Left ventricle myocardium inferior (tissue), 1 donor: ENCODE measurements around the gene PARL. TPM values are rescaled to one million over a fixed set of nuclear protein-coding genes. Genes with fewer than 3 reads are reported as not detected.

Experiments used
- DNase-seq: peaks from one replicate; pipeline ENCODE4 v3.0.0-alpha.2; 2020
- H3K27ac ChIP-seq: fragments of 200-600 bp; replicated peaks from 2 replicates; pipeline ENCODE4 v1.8.0; 2021
- H3K27me3 ChIP-seq: fragments of 200-600 bp; 2 replicates; pipeline ENCODE4 v1.8.0; 2021; ENCODE audit warnings: low read depth
- H3K36me3 ChIP-seq: fragments of 200-600 bp; 2 replicates; pipeline ENCODE4 v1.8.0; 2021
- H3K4me1 ChIP-seq: fragments of 200-600 bp; 2 replicates; pipeline ENCODE4 v1.8.0; 2021
- H3K4me3 ChIP-seq: fragments of 200-600 bp; 2 replicates; pipeline ENCODE4 v1.8.0; 2021; ENCODE audit warnings: mild to moderate bottlenecking, moderate library complexity
- H3K9me3 ChIP-seq: fragments of 200-600 bp; replicated peaks from 2 replicates; pipeline ENCODE4 v1.8.0; 2021
- CTCF ChIP-seq: fragments of 200-600 bp; IDR thresholded peaks from 2 replicates; pipeline ENCODE4 v1.8.0; 2021; ENCODE audit warnings: antibody characterized with exemption, mild to moderate bottlenecking, borderline replicate concordance
- intact Hi-C: fragments of 100-400 bp; cut with micrococcal nuclease; formaldehyde crosslinking; loops from one replicate; pipeline ENCODE4 v1.11.0; 2022
- total RNA-seq: library from RNA; stranded (reverse); fragmentation: NEBNext Ultra II Directional; extraction: Animal tissue kit (Norgen Biotek cat#: 25700); gene quantifications from one replicate; pipeline ENCODE4 v1.2.1, GENCODE V29; 2021
- donor health status: DM: no; HTN: yes; CAD: no; lungs with severe emphysema.

The PARL gene
- total RNA-seq, 1 donor from 2014 or later = 52.8 TPM

- TF ChIP-seq CTCF = no peak
- H3K27me3 ChIP-seq = no peaks in the 10 kb centered on the region
These were observed 46.8 kb downstream of the PARL start for GRCh38 chr3:183837894-183838293.

GRCh38 chr3:183837390-183837789, 47.3 kb downstream of the PARL start:
- Histone ChIP-seq H3K27me3 (no peaks in the 10 kb centered on the region), H3K27ac (no peak overlapping the region), H3K36me3 (peaks cover 67% of the 10 kb centered on the region), H3K4me1 (no peaks in the 10 kb centered on the region), H3K4me3 (no peak overlapping the region), H3K9me3 (no peaks in the 10 kb centered on the region)
- TF ChIP-seq CTCF = no peak
- intact Hi-C loops = no loop called here
- DNase-seq = no peak

More at GRCh38 chr3:183837894-183838293, 46.8 kb downstream of the PARL start:
- no peak overlapping the region for H3K4me3 ChIP-seq
- H3K9me3 ChIP-seq = no peaks in the 10 kb centered on the region
- H3K36me3 ChIP-seq = peaks cover 66% of the 10 kb centered on the region
- DNase-seq = no peak
- intact Hi-C loops = no loop called here
- no peak overlapping the region for H3K27ac ChIP-seq
- H3K4me1 ChIP-seq = no peaks in the 10 kb centered on the region

- Histone ChIP-seq H3K4me1 (peaks cover 2% of the 10 kb centered on the region), H3K9me3 (no peaks in the 10 kb centered on the region), H3K27ac (no peak overlapping the region), H3K36me3 (peaks cover 59% of the 10 kb centered on the region), H3K4me3 (no peak overlapping the region), H3K27me3 (no peaks in the 10 kb centered on the region)
- no peak for DNase-seq
- TF ChIP-seq CTCF = no peak
- intact Hi-C loops = no loop called here
These were observed 51.2 kb downstream of the PARL start for GRCh38 chr3:183833516-183833915.

- H3K4me1 ChIP-seq = peaks cover 22% of the 10 kb centered on the region
- no peak for DNase-seq
- H3K9me3 ChIP-seq = no peaks in the 10 kb centered on the region
- intact Hi-C loops = no loop called here
- H3K27me3 ChIP-seq = no peaks in the 10 kb centered on the region
- TF ChIP-seq CTCF = no peak
- H3K4me3 ChIP-seq = no peak overlapping the region
- peaks cover 50% of the 10 kb centered on the region for H3K36me3 ChIP-seq
- H3K27ac ChIP-seq = no peak overlapping the region
These were observed 54.5 kb downstream of the PARL start for GRCh38 chr3:183830187-183830586.

DNA sequence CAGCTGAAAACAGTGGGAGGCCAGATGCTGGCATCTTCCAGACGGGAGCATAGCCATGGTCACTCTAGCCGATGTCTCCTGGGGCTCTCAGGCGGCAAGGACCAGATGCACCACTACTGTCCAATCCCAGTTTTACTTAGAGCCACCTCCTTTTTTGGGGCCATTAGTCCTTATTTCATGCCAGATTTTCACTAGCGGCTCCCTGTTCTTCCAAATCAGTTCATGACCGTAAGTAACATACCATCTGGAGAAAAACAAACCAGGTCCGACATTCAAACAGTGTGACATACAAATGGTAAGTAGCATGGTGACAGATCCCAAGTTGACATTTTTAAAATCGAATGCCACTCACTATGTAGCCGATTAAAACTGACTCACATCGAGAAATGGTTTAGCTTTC, 55.2 kb downstream of the PARL start:
- peaks cover 49% of the 10 kb centered on the region for H3K36me3 ChIP-seq
- no peaks in the 10 kb centered on the region for H3K9me3 ChIP-seq
- no peak for TF ChIP-seq CTCF
- intact Hi-C loops = no loop called here
- H3K4me1 ChIP-seq = peaks cover 29% of the 10 kb centered on the region
- no peak overlapping the region for H3K4me3 ChIP-seq
- H3K27ac ChIP-seq = no peak overlapping the region
- no peak for DNase-seq
- H3K27me3 ChIP-seq = no peaks in the 10 kb centered on the region

DNA sequence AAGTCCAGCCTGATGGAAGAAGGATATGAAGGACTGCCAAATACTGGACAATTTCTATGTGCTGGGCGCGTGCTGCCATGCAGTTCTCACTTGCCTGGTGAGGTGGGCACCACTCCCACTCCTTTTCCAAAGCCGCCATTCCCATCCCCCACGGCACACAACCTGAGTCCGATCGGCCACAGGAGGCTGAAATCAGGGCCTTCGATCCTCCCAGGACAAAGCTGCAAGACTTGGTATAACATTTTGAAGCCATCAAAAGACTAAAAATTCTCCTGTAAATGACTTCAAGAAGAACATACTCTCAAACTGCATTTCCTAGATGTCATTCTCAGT, 56.2 kb downstream of the PARL start:
- Histone ChIP-seq H3K9me3 (no peaks in the 10 kb centered on the region), H3K4me3 (no peak overlapping the region), H3K27ac (no peak overlapping the region), H3K27me3 (no peaks in the 10 kb centered on the region), H3K36me3 (peaks cover 45% of the 10 kb centered on the region), H3K4me1 (peaks cover 33% of the 10 kb centered on the region)
- no peak for TF ChIP-seq CTCF
- DNase-seq = no peak
- intact Hi-C loops = no loop called here
